GM18526 (cell line): ENCODE measurements around the gene ROR1.

ENCODE experiments used
- POLR2A ChIP-seq: IDR thresholded peaks from 3 replicates; pipeline ENCODE4 v1.6.1; 2011; ENCODE audit not compliant: insufficient read length; ENCODE audit errors: extremely low read depth

Gene ROR1

GRCh38 chr1:63958556-63958955 lies 184.7 kb downstream of the ROR1 start:
- no peak for TF ChIP-seq POLR2A

GRCh38 chr1:63960326-63960725 lies 186.5 kb downstream of the ROR1 start:
- TF ChIP-seq POLR2A: no peak

- TF ChIP-seq POLR2A: no peak
Measured at GRCh38 chr1:63966016-63966415, 192.2 kb downstream of the ROR1 start.

- no peak for TF ChIP-seq POLR2A
Measured at GRCh38 chr1:63967901-63968300, 194.1 kb downstream of the ROR1 start.

- no peak for TF ChIP-seq POLR2A
Measured at GRCh38 chr1:63968663-63969440, 195.0 kb downstream of the ROR1 start.

- TF ChIP-seq POLR2A: no peak
Measured at GRCh38 chr1:63969441-63969901, 195.7 kb downstream of the ROR1 start.

- TF ChIP-seq POLR2A: no peak
Measured at GRCh38 chr1:63971557-63971956, 197.7 kb downstream of the ROR1 start.

GRCh38 chr1:63973005-63973419 lies 199.2 kb downstream of the ROR1 start:
- TF ChIP-seq POLR2A: no peak

GRCh38 chr1:63974966-63975365 lies 201.1 kb downstream of the ROR1 start:
- no peak for TF ChIP-seq POLR2A

- TF ChIP-seq POLR2A: no peak
Measured at GRCh38 chr1:63975481-63975880, 201.7 kb downstream of the ROR1 start.

GRCh38 chr1:63976006-63976405 lies 202.2 kb downstream of the ROR1 start:
- no peak for TF ChIP-seq POLR2A

GRCh38 chr1:63977466-63977865 lies 203.6 kb downstream of the ROR1 start:
- no peak for TF ChIP-seq POLR2A

GRCh38 chr1:63980740-63981407 lies 207.1 kb downstream of the ROR1 start:
- no peak for TF ChIP-seq POLR2A

- no peak for TF ChIP-seq POLR2A
Measured at GRCh38 chr1:63981408-63981773, 207.6 kb downstream of the ROR1 start.

GRCh38 chr1:63982201-63982600 lies 208.4 kb downstream of the ROR1 start:
- no peak for TF ChIP-seq POLR2A
